Hematopoietic multipotent progenitor cell treated with erythropoietin and hydrocortisone succinate and interleukin-3 and kit ligand, for 15 days (in vitro differentiated cells): ENCODE data around the gene ELK4.

ENCODE experiments used
- DNase-seq: peaks from one replicate; pipeline ENCODE4 v3.0.0-alpha.2; 2015; ENCODE audit warnings: low spot score

The ELK4 gene

DNA sequence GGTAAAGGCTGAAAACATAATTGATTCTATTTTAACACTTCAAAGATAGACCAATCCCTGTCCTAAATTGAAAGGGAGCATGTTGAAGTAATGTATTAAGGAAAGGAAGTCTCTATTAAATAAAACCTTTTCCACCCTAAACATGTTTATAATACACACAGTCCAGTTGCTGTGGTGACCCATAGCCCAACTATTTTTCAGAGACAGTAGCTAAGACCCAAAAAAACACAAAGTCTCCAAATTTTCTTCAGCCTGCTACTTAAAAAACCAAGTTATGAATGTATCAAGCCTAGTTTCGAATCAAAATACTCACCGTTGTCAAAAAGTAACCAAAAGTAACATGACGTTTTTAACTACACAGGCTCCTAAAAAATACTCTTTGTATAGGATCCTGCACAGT is 1.6 kb downstream of the ELK4 start:
- DNase-seq, result no peak

DNA sequence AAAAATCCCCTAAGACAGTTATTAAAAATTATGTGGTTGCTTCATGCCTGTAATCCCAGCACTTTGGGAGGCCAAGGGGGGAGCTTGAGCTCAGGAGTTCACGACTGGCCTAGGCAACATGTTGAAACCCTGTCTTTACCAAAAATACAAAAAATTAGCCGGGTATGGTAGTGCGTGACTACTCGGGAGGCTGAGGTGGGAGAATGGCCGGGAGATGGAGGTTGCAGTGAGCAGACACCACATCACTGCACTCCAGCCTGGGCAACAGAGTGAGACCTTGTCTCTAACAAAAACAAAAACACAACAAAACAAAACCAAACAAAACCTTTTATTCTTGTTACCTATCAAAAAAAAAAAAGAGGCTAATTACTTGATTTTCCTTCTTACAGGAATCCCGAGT is 2.1 kb downstream of the ELK4 start:
- DNase-seq, result no peak

DNA sequence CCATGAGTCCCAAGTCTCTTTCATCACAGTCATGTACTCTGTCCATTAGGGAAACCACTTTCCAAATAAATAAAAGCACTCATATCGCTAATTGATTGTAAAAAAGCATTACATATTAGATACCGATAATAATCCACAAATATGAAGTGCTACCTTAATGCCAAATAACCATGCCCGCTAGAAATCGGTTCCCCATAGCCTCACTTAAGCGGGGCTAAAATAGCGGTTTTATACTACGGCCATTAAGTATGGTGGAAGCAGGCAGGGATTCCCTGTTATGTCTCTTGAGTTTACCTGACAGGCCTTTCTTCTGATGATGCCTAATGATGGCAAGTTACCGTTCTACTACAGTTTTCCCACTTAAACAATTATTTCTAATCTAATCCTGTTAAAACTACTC is 3.9 kb downstream of the ELK4 start:
- no peak for DNase-seq

DNA sequence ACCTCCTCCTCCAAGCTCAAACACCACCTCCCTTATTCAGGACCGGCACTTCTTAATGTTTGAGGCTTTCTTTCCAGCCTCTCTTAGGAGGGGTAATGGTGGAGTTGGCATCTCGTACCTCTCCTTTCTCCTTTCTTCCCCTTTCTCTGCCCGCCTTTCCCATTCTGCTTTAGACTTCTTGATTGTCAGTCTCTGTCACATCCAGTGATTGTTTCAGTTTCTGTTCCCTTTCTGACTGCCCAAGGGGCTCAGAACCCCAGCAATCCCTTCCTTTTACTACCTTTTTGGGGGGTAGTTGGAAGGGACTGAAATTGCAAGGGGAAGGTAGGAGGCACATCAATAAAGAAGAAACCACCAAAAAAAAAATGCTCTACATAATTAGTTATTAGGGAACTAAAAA is 5.6 kb downstream of the ELK4 start:
- no peak for DNase-seq

DNA sequence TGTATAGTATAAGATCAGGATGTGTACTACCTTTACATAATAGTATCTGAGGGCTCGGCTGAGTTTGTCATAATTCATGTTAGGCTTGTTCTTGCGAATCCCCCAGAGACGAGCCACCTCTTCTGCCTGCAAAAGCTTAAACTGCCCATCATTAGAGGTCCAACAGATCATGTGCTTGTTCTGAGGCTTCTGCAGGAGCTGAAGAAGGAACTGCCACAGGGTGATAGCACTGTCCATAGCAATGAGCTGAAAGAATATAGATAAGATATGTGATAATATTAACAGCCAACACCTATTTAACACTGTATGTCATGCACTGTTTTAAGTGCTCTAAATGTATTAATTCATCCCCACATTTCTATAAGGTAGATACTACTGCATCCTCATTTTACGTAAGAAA is 8.2 kb downstream of the ELK4 start:
- no peak for DNase-seq

DNA sequence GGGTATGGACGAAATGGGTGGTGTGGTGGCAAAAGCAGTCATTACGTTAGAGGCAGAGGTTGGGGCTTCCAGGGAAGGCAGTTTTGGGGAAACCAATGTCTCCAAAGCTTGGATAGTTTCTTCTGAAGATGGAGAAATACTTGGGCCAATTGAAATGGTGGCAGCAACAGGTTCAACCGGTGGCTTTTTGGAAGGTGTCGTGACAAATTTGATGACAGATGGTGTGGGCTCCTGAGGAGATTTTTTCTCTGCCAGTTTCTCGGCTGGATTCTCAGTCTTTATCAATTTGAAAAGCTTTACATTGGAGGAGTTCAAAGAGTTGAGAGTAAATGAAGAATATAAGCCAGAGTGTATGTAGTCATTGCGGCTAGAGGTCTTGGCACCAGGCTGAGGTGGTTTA is 11.5 kb downstream of the ELK4 start:
- no peak for DNase-seq

DNA sequence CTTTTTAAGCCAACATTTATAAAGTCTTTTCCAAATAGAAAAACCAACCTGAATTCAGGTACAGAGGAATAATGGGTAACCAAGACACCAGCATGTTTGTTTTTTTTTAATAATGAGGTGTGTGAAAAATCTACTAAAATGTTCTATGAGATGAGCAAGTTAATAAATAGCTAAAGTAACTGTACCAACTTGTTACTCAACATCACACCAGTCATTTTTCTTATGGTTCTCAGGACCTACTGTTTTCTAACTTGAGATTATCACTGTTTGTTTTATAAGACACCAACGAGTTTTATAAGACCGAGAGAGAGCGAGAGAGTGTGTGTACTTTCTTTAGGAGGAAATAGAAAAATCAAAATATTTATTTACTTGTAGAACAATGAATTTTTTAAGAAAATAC is 12.4 kb downstream of the ELK4 start:
- no peak for DNase-seq

DNA sequence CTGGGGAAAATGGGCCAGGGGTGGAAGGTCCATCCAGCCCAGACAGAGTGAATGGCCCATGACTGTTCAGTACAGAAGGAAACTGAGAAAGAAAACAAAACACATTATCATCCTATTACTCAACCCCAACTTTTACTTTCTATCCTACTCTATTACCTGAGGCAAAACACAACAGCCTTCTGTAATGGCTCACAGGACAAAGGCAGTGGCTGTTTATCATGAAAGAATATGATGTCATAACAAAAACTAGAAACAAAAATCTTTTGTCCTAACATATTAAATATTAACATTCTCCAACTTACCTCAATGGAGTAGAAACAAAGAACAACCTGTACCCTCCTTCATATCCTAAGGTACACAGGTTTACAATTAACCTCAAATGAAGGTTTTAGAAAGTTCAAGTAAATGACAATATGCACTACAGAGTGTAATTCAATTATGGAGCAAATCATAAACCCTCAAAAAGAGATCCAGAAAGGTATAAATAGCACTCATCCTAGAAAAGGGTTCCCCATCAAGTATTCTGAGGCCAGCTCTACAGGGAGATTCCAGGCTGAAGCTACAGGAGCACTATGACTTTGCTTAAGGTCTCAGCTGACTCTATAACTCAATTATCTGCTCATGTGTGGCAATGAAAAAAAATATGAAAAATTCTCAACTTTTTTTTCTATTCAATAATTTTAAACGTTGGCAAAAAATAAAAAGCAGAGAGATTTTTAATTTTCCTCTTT is 15.1 kb downstream of the ELK4 start:
- DNase-seq, result no peak

DNA sequence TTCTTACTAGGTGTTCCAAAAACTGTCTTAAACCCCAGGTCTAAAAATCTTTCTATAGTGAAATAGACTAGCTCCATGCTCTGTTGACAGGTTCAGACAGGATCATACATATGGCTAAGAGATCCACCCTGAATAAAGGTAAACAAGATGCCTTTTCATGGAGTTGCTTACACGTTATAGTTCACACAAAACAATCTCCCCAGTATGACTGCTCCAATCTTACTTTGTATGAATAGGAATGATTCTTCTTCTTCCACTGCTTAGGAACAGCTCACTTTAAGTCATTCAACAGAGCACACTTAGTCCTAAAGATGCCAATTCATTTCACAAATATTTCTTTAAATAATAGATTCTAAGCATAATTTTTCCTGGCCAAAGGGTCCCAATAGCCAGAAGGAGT is 16.0 kb downstream of the ELK4 start:
- DNase-seq, result no peak

DNA sequence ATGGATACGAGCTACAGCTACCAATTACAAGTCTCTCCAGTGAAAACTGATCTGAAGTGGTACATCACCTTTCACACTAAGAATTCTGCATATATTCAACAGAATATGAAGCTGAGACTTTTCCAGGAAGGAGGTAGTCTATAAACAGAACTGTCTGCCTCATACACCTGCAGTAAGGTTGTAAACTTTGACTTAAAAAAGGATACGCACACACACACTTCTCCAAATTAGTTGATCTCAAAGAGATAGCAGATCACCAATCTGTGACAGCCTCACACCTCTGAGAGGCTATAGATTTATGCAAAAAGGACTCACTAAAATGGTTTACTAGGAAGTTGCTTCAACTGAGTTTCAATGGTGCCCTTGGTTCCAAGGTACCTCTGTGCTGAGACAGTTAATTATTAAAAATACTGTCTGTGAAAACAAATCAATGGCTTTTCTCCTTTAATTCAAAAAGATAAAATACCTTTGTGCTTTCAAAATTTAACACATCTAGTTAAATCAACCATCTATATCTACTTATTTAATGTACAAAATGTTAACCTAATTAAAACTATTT is 17.9 kb downstream of the ELK4 start:
- DNase-seq, result no peak

DNA sequence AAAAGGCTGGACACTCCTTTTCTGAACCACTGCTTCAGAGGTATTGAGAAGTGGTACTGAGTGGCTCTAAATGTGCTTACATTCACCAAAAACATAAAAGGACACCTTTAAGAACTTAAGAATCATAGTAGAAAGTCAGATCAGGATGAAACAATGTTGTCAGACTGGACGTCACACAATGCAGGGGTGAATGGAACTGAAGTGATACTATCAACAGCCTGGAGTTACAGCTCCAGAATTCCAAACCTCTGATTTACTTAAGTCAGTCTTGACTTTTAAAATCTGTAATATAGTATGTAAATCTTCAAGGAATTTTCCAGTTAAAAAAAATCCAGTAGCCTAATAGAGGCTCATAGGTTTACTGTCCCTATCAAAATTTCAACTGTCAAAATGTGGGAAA is 19.3 kb downstream of the ELK4 start:
- no peak for DNase-seq

DNA sequence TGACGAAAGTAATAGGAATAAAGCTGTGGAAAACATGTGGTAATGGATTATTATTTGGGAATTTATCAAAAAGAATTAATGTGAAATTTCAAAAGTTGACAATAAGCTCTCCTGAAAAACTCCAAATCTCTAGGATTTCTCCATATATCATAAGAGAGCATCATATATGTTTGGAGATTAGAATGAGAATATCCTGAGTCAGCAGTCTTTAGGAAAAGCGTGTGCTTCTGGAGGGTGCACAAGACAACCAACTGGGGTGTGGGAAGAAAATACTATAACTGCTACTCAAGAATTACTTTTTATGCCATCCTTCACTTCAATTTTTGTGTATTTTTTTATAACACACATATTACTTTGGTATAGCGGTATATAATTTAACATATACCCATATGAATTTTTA is 19.7 kb downstream of the ELK4 start:
- no peak for DNase-seq

DNA sequence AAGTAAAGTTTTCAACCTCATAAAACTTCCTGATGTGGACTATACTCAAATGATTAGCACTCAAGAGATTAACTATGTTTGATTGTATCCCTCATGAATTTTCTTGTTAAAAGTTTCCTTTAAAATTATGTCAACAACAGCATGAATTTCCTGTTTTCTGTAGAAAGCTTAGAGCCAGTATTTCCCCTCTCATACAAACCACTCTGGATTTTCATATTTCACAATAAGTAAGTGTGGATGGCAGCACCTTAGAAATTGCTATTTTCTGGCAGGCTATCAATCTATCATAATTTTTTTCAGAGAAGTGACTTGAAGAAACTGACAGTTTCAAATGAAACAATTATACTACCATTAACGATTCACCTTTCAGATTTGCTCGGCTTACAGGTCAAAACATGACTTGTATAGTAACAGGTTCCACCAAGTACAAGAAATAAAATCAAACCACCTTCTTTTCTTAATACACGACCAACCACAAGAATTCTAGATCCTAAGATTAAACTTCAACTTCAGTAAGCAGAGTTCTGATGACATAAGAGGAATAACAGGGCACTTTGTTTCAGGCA is 20.8 kb downstream of the ELK4 start:
- no peak for DNase-seq

DNA sequence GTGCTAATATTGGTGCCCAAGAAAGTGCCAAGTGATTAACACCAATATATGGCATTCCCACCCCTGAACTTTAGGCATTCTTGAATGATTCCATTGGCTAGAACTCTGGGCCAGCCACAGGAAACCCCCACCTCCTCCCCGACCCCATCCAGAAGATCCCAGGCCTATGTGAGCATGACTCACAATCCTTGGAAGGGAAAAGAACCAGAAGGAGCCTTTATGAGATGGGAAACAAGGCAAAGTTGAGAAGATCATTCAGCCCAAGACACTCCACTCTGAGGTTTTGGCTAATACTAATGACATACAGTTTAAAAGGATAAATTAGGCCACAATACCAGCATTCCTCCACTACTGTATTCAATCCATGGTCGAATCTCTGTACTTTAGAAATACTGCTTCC is 21.8 kb downstream of the ELK4 start:
- no peak for DNase-seq

DNA sequence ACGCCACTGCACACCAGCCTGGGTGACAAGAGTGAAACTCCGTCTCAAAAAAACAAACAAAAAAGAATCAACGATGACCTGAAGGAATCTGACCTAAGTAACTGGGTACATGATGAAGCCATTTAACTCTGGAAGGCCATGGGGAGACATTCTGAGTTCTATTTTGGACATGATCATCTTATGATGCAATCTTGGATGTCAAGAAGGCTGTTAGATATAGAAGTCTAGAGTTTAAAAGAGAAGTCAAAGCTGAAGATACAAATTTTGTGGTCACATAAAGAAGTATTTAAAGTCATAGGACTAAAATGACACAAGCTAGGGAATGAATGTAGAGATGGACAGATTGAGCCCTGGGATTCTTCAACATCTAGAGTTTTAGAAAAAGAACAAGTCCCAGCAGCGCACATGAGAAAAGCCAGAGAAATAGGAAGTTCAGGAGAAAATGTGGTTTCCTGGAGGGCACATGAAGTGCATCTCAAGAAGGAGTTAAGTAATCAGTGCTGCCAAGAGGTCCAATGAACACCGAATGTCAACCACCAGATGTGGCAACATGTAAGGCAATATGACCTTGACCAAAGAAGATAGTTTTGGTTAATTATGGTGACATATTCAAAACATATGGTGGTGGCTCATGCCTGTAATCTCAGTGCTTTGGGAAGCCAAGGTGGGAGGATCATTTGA is 26.8 kb downstream of the ELK4 start:
- DNase-seq, result no peak

DNA sequence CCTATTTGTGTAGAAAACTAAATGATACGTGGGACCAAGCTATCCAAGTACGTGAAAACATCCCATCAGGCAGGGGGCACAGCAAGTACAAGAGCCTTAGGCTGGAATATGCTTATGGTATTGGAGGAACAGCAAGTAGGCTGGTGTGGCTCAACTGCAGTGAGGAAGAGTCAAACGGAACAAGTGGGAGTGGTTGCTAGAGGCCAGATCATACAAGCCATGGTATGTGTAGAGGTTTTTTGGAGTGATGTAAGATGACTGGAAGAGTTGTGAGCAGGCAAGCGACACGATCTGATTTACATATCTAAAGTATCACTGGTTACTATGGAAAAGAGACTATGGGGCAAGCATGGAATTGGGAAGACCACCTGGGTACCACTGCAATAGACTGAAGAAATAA is 27.8 kb downstream of the ELK4 start:
- DNase-seq, result no peak

DNA sequence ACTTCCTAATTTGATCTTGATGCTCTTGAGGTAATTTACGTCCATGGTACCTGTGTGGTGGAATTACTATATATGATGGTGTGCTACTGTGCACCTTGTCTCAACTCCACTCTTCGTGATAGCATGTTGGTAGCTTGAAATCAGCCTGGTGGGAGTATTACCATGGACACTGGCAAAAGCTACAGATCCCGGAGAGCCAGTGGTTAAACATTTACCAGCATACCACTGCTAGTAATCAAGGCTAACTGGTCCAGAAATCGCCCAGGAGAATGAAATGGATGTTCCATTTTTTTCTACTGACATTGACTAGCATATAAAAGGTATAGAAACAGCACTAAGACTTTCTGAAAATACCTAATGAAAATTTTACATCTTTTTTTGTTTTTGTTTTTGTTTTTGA is 30.6 kb downstream of the ELK4 start:
- DNase-seq, result no peak

DNA sequence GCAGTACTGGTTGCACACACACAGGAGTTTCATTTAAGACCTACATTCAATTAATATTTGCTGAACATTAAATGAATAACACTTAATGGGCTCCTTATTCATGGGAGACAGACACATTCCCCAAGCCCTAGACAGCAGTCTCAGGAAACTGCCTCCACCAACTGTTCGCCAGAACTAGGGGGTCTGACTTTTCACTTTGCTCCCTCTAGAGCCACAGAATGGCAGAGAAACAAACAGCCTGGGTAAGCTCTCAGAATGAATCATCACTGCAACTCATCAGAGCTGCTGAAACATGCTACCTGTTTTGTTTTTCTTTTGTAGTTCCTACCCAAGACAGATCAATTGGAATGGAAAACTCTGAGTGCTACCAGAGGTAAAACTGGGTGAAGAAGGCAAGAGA is 31.7 kb downstream of the ELK4 start:
- DNase-seq, result no peak

DNA sequence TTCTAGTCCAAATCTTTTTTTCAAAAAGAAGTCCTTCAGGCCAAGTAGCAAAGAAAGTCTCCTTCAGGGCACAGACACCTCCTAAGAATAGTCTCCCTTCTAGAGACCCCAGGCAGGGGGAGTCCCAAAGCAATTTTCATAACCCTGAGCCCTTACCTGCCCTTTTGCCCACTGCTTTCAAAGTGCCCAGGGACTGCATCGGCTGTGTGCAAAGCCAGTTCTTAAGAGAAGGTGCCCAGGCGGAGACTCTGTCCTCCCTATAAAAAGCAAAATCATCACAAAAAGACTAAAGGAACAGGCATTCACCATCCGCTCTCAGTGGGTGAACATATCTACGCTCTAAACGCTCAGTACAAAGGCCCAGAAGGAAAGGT is 32.2 kb downstream of the ELK4 start:
- no peak for DNase-seq

DNA sequence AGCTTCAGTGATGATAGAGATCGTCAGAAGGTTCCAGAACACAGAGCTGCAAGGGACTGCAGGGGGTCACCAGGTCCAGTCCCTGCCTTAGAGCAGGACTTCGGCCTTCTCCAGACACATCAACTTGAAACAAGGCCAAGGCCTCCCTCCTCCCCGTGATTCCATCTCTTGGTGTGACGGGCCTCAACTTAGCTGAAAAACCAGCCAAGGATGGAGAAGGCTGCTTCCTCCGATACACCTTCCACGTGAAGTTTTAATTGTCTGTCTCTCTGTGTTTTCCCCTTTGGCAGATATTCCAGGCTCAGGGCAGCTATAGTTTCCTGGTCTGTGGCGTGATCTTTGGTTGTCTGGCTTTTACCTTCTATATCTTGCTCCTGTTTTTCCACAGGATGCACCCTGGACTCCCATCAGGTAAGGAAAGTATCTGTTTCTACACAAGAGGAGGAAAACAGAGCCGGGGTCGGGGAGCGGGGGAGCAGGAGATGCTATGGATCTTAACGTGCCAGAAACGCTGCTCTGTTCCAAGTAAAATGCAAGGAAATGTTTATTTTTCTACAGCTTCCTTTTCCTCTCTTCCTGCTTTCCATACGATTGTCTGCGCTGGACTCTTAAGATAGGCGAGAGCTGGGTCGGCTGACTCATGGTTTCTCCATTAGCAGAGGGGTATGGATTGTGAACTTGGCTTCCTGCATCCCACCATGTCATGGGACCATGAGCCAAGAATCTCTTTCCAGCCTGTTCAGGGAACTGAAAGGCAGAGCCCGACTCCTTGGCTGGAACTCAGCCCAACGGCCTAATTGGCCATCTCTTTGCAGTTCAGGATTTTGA is 32.8 kb downstream of the ELK4 start:
- DNase-seq, result no peak

DNA sequence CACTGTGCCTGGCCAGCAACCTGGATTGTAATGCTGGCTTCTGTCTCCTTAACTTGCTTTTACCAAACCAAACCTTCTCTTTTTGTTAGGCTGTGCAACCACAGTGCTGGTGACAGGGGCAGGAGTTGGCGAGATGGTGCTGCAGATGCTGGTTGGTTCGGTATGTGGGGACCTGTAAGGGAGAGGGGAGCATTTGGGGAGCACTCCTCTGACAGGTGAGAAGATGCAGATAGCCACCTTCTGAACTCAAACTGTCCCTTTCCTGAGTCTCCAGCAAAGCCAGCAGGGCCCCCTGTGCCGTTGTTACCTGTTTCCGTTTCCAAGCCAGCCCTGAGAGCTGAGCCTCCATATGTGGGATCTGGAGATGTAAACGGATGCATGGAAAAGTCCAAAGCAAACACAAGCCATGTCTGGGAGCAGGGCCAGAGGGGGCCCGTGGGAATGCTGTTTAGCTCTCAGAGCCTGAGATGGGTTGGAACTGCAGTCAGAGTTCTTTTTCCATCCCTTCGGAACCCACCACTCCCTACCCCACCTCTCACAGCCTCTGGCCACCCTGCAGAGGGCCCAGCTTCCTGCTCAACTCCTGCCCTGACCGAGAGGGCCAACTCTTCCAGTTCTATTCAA is 34.0 kb downstream of the ELK4 start:
- no peak for DNase-seq

DNA sequence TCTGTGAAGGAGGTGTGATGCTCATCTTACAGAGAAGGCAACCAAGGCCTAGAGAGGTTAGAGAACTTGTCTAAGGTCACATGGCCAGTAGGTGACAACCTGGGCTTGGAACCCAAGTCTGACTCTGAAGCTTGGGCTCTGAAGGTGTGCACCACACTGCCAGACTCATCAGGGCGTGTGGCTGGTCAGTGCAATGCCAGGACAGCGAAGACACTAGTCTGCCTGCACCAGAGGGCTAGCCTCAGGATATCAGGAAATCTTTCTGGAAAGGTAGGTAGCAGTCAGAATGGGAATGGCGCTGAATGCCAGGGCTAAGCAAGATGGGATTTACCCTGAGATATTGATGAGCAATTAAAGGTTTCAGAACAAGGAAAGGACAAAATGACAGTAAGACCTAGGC is 34.9 kb downstream of the ELK4 start:
- no peak for DNase-seq
